ENCODE measurements around the gene THRB.

- TF ChIP-seq CTCF (IDR thresholded peaks at IDR 0.05; ENCODE audit: low read length) (no peak), EZH2 (IDR thresholded peaks at IDR 0.05; ENCODE audit: borderline replicate concordance, low read length) (no peak)
Measured at GRCh38 chr3:24464389-24464788, 30.3 kb downstream of the THRB start.
